CD8-positive, alpha-beta memory T cell (primary cell): ENCODE results near the gene SEMA4A. TPM values are rescaled to one million over a fixed set of nuclear protein-coding genes. Genes with fewer than 3 reads are reported as not detected.

Experiments
- CTCF ChIA-PET: fragments of 350-600 bp; sonication (Branson Sonifier 250); formaldehyde crosslinking; loops from one replicate; lab custom pipeline; 2021; ENCODE audit warnings: antibody characterized with exemption; lab: Charles Lee
- POLR2A ChIA-PET: fragments of 350-600 bp; sonication (Branson Sonifier 250); formaldehyde crosslinking; loops from one replicate; lab custom pipeline; 2021; ENCODE audit warnings: antibody characterized with exemption; lab: Charles Lee
- DNase-seq, 5 donors: peaks; one replicate each; pipeline versions ENCODE4 v3.0.0 to v3.0.0-alpha.2; 2020 to 2022; ENCODE audit warnings: mixed read lengths in 1 of 5
- H3K27ac ChIP-seq: one replicate; pipeline ENCODE4 v1.7.0; 2013; ENCODE audit warnings: low read depth, mild to moderate bottlenecking, low read length, moderate library complexity
- H3K27me3 ChIP-seq: 2 replicates; pipeline ENCODE4 v1.7.0; 2013; ENCODE audit warnings: low read length, mild to moderate bottlenecking; ENCODE audit not compliant: insufficient read depth, poor library complexity, severe bottlenecking
- H3K36me3 ChIP-seq: 2 replicates; pipeline ENCODE4 v1.7.0; 2013; ENCODE audit warnings: mild to moderate bottlenecking, low read length, moderate library complexity; ENCODE audit not compliant: insufficient read depth
- H3K4me1 ChIP-seq: 2 replicates; pipeline ENCODE4 v1.7.0; 2013; ENCODE audit warnings: mild to moderate bottlenecking, low read length, moderate library complexity; ENCODE audit not compliant: insufficient read depth
- H3K4me3 ChIP-seq: 2 replicates; pipeline ENCODE4 v1.7.0; 2013; ENCODE audit warnings: mild to moderate bottlenecking, low read length
- H3K9me3 ChIP-seq: 2 replicates; pipeline ENCODE4 v1.7.0; 2013; ENCODE audit warnings: mild to moderate bottlenecking, low read length
- H3K27ac Mint-ChIP-seq, 8 donors: one replicate each; pipeline ENCODE4 v1.8.0; 2020 to 2021; ENCODE audit warnings: mixed read lengths in 8 of 8, mild to moderate bottlenecking in 6 of 8, inconsistent platforms in 3 of 8, moderate library complexity in 3 of 8
- H3K27me3 Mint-ChIP-seq, 2 donors: one replicate each; pipeline ENCODE4 v1.8.0; 2020 to 2021; ENCODE audit warnings: mixed read lengths in 2 of 2, mild to moderate bottlenecking in 1 of 2, moderate library complexity in 1 of 2
- H3K36me3 Mint-ChIP-seq, 3 donors: one replicate each; pipeline ENCODE4 v1.8.0; 2020 to 2021; ENCODE audit warnings: mixed read lengths in 3 of 3, inconsistent platforms in 1 of 3, mild to moderate bottlenecking in 1 of 3
- H3K4me1 Mint-ChIP-seq, 3 donors: one replicate each; pipeline ENCODE4 v1.8.0; 2020 to 2021; ENCODE audit warnings: mixed read lengths in 3 of 3, inconsistent platforms in 1 of 3, mild to moderate bottlenecking in 1 of 3
- H3K4me3 Mint-ChIP-seq, 7 donors: one replicate each; pipeline ENCODE4 v1.8.0; 2020 to 2021; ENCODE audit warnings: mixed read lengths in 7 of 7, mild to moderate bottlenecking in 6 of 7, moderate library complexity in 4 of 7, inconsistent platforms in 2 of 7
- H3K9me3 Mint-ChIP-seq, 5 donors: one replicate each; pipeline ENCODE4 v1.8.0; 2020 to 2022; ENCODE audit warnings: mixed read lengths in 5 of 5, mild to moderate bottlenecking in 3 of 5, moderate library complexity in 2 of 5, inconsistent platforms in 1 of 5
- polyA plus RNA-seq: library from polyadenylated mRNA; unstranded; fragments of 300-500 nt; fragmentation: Illumina TruSeq; gene quantifications from one replicate; pipeline ENCODE4 v1.2.3, GENCODE V29; 2021
- total RNA-seq, 2 experiments: library from RNA; stranded (reverse); gene quantifications; one replicate each; pipeline ENCODE4 v1.2.3, GENCODE V29; 2021

The SEMA4A gene
- total RNA-seq: 10 to 100 TPM; 21.6 to 23.0 TPM
- 10.7 TPM for polyA plus RNA-seq

- no peaks in the 10 kb centered on the region for H3K9me3 ChIP-seq
- no peak within 1 kb of the TSS for H3K27ac ChIP-seq
- peak within 1 kb of the TSS; percentile 37 to 94 (median 86) for H3K27ac Mint-ChIP-seq
- no peak for DNase-seq
- peaks cover 0 to 7% of the 10 kb centered on the region in 2 donors for H3K27me3 Mint-ChIP-seq
- no peak within 1 kb of the TSS for H3K4me3 ChIP-seq
- H3K4me1 ChIP-seq: no peaks in the 10 kb centered on the region
- H3K4me3 Mint-ChIP-seq: peak within 1 kb of the TSS; percentile 74 to 90 (median 78)
- ChIA-PET CTCF (interaction anchor here (1.3 to 2.8 kb wide), 2 partner anchors 23 to 72 kb away, joined by 4 to 13 read pairs; no protein-coding TSS in a partner anchor), POLR2A (no interaction called here)
- H3K36me3 Mint-ChIP-seq: no peaks in the 10 kb centered on the region
- H3K4me1 Mint-ChIP-seq: peaks cover 34 to 39% (median 39%) of the 10 kb centered on the region in 3 donors
- no peaks in the 10 kb centered on the region for H3K27me3 ChIP-seq
- H3K9me3 Mint-ChIP-seq: no peaks in the 10 kb centered on the region
- H3K36me3 ChIP-seq: no peaks in the 10 kb centered on the region
These were observed at the start of gene SEMA4A for GRCh38 chr1:156153362-156153761. Gene SEMA4A (plus strand): TSS chr1:156153585. CDS start chr1:156154579, 994 bp downstream.

GRCh38 chr1:156104065-156104810 lies 49.1 kb upstream of the SEMA4A start:
- no peaks in the 10 kb centered on the region for H3K9me3 Mint-ChIP-seq
- peaks cover 0 to 4% of the 10 kb centered on the region in 2 donors for H3K27me3 Mint-ChIP-seq
- Histone ChIP-seq H3K4me3 (no peak overlapping the region), H3K27me3 (no peaks in the 10 kb centered on the region), H3K36me3 (no peaks in the 10 kb centered on the region), H3K9me3 (no peaks in the 10 kb centered on the region), H3K4me1 (peaks cover 36% of the 10 kb centered on the region), H3K27ac (peak overlapping the region; percentile 98)
- ChIA-PET POLR2A (interaction anchor here (0.8 to 1.4 kb wide), 2 partner anchors 12 to 23 kb away, joined by 3 read pairs; no protein-coding TSS in a partner anchor), CTCF (interaction anchor here (1.0 to 22.4 kb wide), 4 partner anchors 8 to 121 kb away, joined by 4 to 702 read pairs (median 25); partner anchors contain the start of genes LMNA and PMF1)
- H3K36me3 Mint-ChIP-seq: no peaks in the 10 kb centered on the region
- peak overlapping the region; percentile 75 to 100 (median 100) for H3K27ac Mint-ChIP-seq
- DNase-seq: peak in 4 of 5 donors; percentile 52 to 82 (median 62)
- H3K4me3 Mint-ChIP-seq: peak overlapping the region; percentile 42 to 86 (median 68)
- peaks cover 38 to 58% (median 54%) of the 10 kb centered on the region in 3 donors for H3K4me1 Mint-ChIP-seq

GRCh38 chr1:156104861-156105832 lies 48.2 kb upstream of the SEMA4A start:
- H3K27ac ChIP-seq: peak overlapping the region; percentile 98
- H3K4me3 ChIP-seq: peak overlapping the region; percentile 61
- POLR2A ChIA-PET: interaction anchor here (0.6 to 1.4 kb wide), 3 partner anchors 22 to 114 kb away, joined by 3 to 5 read pairs (median 3); no protein-coding TSS in a partner anchor
- no peaks in the 10 kb centered on the region for H3K27me3 ChIP-seq
- Mint-ChIP-seq H3K4me1 (peaks cover 38 to 58% (median 50%) of the 10 kb centered on the region in 3 donors), H3K9me3 (no peaks in the 10 kb centered on the region), H3K27ac (peak overlapping the region; percentile 93 to 100 (median 100)), H3K36me3 (no peaks in the 10 kb centered on the region), H3K4me3 (peak overlapping the region; percentile 74 to 93 (median 83)), H3K27me3 (peaks cover 0 to 4% of the 10 kb centered on the region in 2 donors)
- no peaks in the 10 kb centered on the region for H3K36me3 ChIP-seq
- CTCF ChIA-PET: interaction anchor here (1.0 to 22.4 kb wide), 4 partner anchors 9 to 108 kb away, joined by 4 to 702 read pairs (median 24); partner anchors contain the start of genes LMNA and PMF1
- H3K4me1 ChIP-seq: peaks cover 36% of the 10 kb centered on the region
- no peaks in the 10 kb centered on the region for H3K9me3 ChIP-seq
- DNase-seq: no peak

DNA sequence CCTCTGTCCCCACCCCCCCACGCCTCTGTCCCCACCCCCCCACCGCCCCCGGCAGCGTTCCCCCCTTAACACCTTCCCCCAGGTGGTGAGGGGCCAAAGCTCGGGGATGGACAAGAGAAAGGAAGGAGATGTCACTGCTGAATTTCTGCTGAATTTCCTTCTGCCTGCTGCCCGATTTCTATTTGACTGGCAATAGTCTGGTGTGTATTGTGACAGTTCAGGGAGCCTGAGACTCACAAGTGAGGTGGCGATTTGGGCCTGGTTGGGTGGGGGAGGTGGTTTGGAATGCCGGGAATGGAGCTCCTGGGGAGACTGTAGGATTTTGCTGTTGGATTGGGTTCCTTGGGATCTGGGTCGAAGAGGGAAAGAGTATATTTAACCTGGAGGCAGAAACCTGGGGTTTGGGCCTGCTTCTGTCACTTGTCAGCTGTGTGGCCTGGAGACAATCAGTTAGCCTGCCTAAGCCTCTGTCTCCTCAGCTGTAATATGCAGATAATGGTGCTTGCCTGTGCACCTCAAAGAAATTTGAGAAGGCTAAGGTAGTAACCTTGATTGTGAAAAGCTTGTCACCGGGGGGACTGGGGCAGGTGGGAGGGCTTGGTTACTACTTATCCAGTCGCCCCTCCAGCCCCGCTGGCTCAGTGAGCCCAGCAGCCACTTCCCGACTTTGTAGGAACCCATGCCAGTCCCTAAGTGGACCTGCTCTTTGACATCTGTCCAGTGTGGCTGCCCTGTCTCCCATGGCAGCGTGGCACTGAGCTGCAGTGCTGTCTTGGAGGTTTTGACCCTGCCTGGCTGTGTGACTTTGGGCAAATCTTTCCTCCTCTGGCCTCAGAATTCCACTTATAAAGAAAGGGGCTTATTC lies 46.5 kb upstream of the SEMA4A start:
- Histone ChIP-seq H3K4me3 (peak overlapping the region; percentile 20), H3K4me1 (peaks cover 36% of the 10 kb centered on the region), H3K36me3 (no peaks in the 10 kb centered on the region), H3K9me3 (no peaks in the 10 kb centered on the region), H3K27ac (peak overlapping the region; percentile 98), H3K27me3 (no peaks in the 10 kb centered on the region)
- POLR2A ChIA-PET: interaction anchor here (0.6 to 1.2 kb wide), 7 partner anchors 8 to 129 kb away, joined by 3 to 8 read pairs (median 5); partner anchors contain the start of gene LMNA
- CTCF ChIA-PET: interaction anchor here (1.2 to 22.4 kb wide), 3 partner anchors 11 to 17 kb away, joined by 4 to 702 read pairs (median 43); partner anchors contain the start of gene LMNA
- H3K4me1 Mint-ChIP-seq: peaks cover 33 to 52% (median 42%) of the 10 kb centered on the region in 3 donors
- no peak for DNase-seq
- H3K27ac Mint-ChIP-seq: peak overlapping the region; percentile 93 to 100 (median 100)
- H3K4me3 Mint-ChIP-seq: peak overlapping the region; percentile 61 to 93 (median 80)
- peaks cover 0 to 4% of the 10 kb centered on the region in 2 donors for H3K27me3 Mint-ChIP-seq
- no peaks in the 10 kb centered on the region for H3K36me3 Mint-ChIP-seq
- no peaks in the 10 kb centered on the region for H3K9me3 Mint-ChIP-seq

DNA sequence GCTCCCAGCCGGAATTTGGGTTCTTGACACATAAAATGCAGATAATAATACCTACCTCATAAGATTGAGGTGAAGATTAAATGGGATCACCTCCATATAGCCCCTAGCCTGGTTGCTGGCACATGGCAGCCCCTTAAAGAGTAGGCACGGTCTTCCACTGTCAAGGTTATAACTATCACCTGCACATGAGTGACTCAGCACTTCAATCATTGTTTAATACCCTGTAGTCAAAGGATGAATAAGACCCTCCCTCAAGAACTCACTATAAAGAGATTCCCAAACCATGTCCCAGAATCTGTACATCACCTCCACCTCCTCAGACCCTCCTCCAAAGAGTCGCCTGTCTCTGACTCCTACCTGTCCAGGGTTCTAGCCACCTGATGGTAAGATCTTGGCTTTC lies 45.3 kb upstream of the SEMA4A start:
- peak overlapping the region in 1 of 7 donors; percentile 27 for H3K4me3 Mint-ChIP-seq
- no peaks in the 10 kb centered on the region for H3K9me3 Mint-ChIP-seq
- Histone ChIP-seq H3K9me3 (no peaks in the 10 kb centered on the region), H3K36me3 (no peaks in the 10 kb centered on the region), H3K4me3 (no peak overlapping the region), H3K4me1 (peaks cover 36% of the 10 kb centered on the region), H3K27me3 (no peaks in the 10 kb centered on the region), H3K27ac (no peak overlapping the region)
- H3K36me3 Mint-ChIP-seq: no peaks in the 10 kb centered on the region
- CTCF ChIA-PET: interaction anchor here (0.8 to 22.4 kb wide), 3 partner anchors 12 to 17 kb away, joined by 3 to 702 read pairs (median 43); partner anchors contain the start of gene LMNA
- peaks cover 0 to 4% of the 10 kb centered on the region in 2 donors for H3K27me3 Mint-ChIP-seq
- no peak for DNase-seq
- H3K27ac Mint-ChIP-seq: peak overlapping the region; percentile 93 to 100 (median 100)
- peaks cover 30 to 53% (median 40%) of the 10 kb centered on the region in 3 donors for H3K4me1 Mint-ChIP-seq
- POLR2A ChIA-PET: no interaction called here

DNA sequence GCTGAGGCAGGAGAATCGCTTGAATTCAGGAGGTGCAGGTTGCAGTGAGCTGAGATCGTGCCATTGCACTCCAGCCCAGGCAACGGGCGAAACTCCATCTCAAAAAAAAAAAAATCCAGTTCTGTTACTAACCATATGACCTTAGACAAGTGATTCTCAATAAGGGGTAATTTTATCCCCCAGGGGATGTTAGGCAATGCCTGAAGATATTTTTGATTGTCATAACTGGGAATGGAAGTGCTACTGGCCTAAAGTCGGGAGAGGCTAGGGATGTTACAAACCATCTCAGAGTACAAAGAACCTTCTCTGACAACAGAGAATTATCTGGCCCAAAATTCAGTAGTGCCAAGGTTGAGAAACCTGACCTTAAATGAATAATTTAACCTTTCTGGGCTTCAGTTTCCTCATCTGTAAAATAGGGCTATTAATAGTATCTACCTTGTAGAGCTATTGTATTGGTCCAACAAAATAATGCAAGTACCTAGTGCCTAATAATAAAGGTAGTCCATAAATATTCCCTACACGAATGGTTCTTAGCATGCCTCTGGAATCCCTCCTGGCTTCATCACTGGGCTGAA lies 44.6 kb upstream of the SEMA4A start:
- H3K9me3 ChIP-seq: no peaks in the 10 kb centered on the region
- DNase-seq: no peak
- Mint-ChIP-seq H3K27me3 (peaks cover 0 to 4% of the 10 kb centered on the region in 2 donors), H3K4me3 (peak overlapping the region in 1 of 7 donors; percentile 24), H3K36me3 (no peaks in the 10 kb centered on the region), H3K27ac (peak overlapping the region; percentile 82 to 100 (median 100)), H3K9me3 (no peaks in the 10 kb centered on the region), H3K4me1 (peaks cover 26 to 49% (median 35%) of the 10 kb centered on the region in 3 donors)
- H3K27ac ChIP-seq: no peak overlapping the region
- H3K27me3 ChIP-seq: peaks cover under 1% of the 10 kb centered on the region
- no peaks in the 10 kb centered on the region for H3K36me3 ChIP-seq
- POLR2A ChIA-PET: no interaction called here
- H3K4me3 ChIP-seq: no peak overlapping the region
- CTCF ChIA-PET: interaction anchor here (6.4 to 22.4 kb wide), 2 partner anchors 13 to 15 kb away, joined by 43 to 702 read pairs; partner anchors contain the start of gene LMNA
- peaks cover 32% of the 10 kb centered on the region for H3K4me1 ChIP-seq
